HepG2 (cell line): Measurements from ENCODE around the gene KNCN.

Experiments
- BCL6 ChIP-seq: IDR thresholded peaks from 2 replicates; pipeline ENCODE4 v1.6.1; 2016; ENCODE audit warnings: missing genetic modification reagents, missing compliant biosample characterization
- CEBPB ChIP-seq: IDR thresholded peaks from 2 replicates; pipeline ENCODE4 v1.6.1; 2011; ENCODE audit warnings: low read depth, low read length, improper control_type of control experiment, borderline replicate concordance
- HDAC6 ChIP-seq: fragments of 200-600 bp; sonication (generic); IDR thresholded peaks from 2 replicates; pipeline ENCODE4 v1.7.0; 2017; ENCODE audit warnings: mild to moderate bottlenecking, antibody characterized with exemption, low read length, low read depth
- JUND ChIP-seq: sonication (generic); formaldehyde crosslinking; IDR thresholded peaks from 2 replicates; pipeline ENCODE4 v1.8.0; 2022; ENCODE audit warnings: mild to moderate bottlenecking, missing genetic modification reagents
- MYC ChIP-seq: sonication (generic); formaldehyde crosslinking; IDR thresholded peaks from 2 replicates; pipeline ENCODE4 v1.9.0; 2021; ENCODE audit warnings: missing genetic modification reagents, borderline replicate concordance
- TAF1 ChIP-seq: sonication (generic); formaldehyde crosslinking; IDR thresholded peaks from 2 replicates; pipeline ENCODE4 v1.4.0; 2020; ENCODE audit warnings: missing genetic modification reagents
- ZFP36L2 ChIP-seq: sonication (generic); formaldehyde crosslinking; IDR thresholded peaks from 2 replicates; pipeline ENCODE4 v1.4.0; 2020; ENCODE audit warnings: missing genetic modification reagents
- ZKSCAN1 ChIP-seq: fragments of 150-350 bp; IDR thresholded peaks from 2 replicates; pipeline ENCODE4 v1.6.1; 2014; ENCODE audit warnings: low read length
- ZNF33B ChIP-seq: sonication (generic); formaldehyde crosslinking; IDR thresholded peaks from 2 replicates; pipeline ENCODE4 v1.5.1; 2020; ENCODE audit warnings: mild to moderate bottlenecking, missing genetic modification reagents
- ZNF567 ChIP-seq: sonication (generic); formaldehyde crosslinking; IDR thresholded peaks from 2 replicates; pipeline ENCODE4 v1.8.1; 2023; ENCODE audit warnings: mild to moderate bottlenecking, missing genetic modification reagents, borderline replicate concordance
- TF ChIP-seq, protein P1 (sequence below): IDR thresholded peaks from 2 replicates; pipeline ENCODE4 v1.6.1; 2016; ENCODE audit warnings: low read depth, borderline replicate concordance
- TF ChIP-seq, protein P2 (sequence below): sonication (generic); formaldehyde crosslinking; conservative IDR thresholded peaks from 2 replicates; pipeline ENCODE4 v1.4.0; 2020; ENCODE audit warnings: mild to moderate bottlenecking, missing genetic modification reagents, moderate library complexity
- TF ChIP-seq, protein P3 (sequence below): sonication (generic); formaldehyde crosslinking; IDR thresholded peaks from 2 replicates; pipeline ENCODE4 v1.5.0; 2020; ENCODE audit warnings: mild to moderate bottlenecking, missing genetic modification reagents, borderline replicate concordance
- TF ChIP-seq, protein P4 (sequence below): sonication (generic); formaldehyde crosslinking; IDR thresholded peaks from 2 replicates; pipeline ENCODE4 v1.8.0; 2022; ENCODE audit warnings: mild to moderate bottlenecking, missing genetic modification reagents; ENCODE audit not compliant: insufficient replicate concordance

DNA sequence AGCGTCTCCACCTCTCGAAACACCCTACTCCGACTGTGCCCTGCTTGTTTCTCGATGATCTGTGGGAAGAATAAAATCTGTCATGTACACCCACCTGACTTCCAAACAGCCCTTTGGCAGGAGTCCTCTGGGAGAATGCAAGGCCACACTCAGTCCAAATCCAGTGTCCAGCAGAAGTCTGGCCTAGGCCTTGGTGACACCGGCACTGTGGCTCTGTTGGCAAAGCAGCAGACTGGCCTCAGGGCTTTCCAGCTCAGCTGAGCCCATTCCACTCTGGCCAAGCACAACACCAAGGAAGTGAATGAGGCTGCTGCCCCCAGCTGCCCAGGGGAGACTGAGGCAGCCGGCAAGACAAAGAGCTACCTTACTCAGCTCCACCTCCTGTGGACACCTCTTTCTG is 25.1 kb upstream of the KNCN start:
- TF ChIP-seq, protein P1, sequence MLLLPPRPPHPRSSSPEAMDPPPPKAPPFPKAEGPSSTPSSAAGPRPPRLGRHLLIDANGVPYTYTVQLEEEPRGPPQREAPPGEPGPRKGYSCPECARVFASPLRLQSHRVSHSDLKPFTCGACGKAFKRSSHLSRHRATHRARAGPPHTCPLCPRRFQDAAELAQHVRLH = no peak
- TF ChIP-seq, protein P2, sequence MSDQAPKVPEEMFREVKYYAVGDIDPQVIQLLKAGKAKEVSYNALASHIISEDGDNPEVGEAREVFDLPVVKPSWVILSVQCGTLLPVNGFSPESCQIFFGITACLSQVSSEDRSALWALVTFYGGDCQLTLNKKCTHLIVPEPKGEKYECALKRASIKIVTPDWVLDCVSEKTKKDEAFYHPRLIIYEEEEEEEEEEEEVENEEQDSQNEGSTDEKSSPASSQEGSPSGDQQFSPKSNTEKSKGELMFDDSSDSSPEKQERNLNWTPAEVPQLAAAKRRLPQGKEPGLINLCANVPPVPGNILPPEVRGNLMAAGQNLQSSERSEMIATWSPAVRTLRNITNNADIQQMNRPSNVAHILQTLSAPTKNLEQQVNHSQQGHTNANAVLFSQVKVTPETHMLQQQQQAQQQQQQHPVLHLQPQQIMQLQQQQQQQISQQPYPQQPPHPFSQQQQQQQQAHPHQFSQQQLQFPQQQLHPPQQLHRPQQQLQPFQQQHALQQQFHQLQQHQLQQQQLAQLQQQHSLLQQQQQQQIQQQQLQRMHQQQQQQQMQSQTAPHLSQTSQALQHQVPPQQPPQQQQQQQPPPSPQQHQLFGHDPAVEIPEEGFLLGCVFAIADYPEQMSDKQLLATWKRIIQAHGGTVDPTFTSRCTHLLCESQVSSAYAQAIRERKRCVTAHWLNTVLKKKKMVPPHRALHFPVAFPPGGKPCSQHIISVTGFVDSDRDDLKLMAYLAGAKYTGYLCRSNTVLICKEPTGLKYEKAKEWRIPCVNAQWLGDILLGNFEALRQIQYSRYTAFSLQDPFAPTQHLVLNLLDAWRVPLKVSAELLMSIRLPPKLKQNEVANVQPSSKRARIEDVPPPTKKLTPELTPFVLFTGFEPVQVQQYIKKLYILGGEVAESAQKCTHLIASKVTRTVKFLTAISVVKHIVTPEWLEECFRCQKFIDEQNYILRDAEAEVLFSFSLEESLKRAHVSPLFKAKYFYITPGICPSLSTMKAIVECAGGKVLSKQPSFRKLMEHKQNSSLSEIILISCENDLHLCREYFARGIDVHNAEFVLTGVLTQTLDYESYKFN = no peak
- TF ChIP-seq ZNF567 (CRISPR knock-in tag) = no peak
- TF ChIP-seq ZNF33B (CRISPR knock-in tag) = no peak
- no peak for TF ChIP-seq MYC
- no peak for TF ChIP-seq JUND (CRISPR knock-in tag)
- TF ChIP-seq TAF1 = no peak
- TF ChIP-seq ZFP36L2 (CRISPR knock-in tag) = no peak
- TF ChIP-seq, protein P3, sequence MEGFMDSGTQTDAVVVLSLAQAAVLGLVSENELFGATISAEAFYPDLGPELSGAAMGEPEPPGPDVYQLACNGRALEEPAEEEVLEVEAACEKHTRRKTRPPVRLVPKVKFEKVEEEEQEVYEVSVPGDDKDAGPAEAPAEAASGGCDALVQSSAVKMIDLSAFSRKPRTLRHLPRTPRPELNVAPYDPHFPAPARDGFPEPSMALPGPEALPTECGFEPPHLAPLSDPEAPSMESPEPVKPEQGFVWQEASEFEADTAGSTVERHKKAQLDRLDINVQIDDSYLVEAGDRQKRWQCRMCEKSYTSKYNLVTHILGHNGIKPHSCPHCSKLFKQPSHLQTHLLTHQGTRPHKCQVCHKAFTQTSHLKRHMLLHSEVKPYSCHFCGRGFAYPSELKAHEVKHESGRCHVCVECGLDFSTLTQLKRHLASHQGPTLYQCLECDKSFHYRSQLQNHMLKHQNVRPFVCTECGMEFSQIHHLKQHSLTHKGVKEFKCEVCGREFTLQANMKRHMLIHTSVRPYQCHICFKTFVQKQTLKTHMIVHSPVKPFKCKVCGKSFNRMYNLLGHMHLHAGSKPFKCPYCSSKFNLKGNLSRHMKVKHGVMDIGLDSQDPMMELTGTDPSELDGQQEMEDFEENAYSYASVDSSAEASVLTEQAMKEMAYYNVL = no peak
- TF ChIP-seq ZKSCAN1 = no peak
- TF ChIP-seq BCL6 (CRISPR knock-in tag) = no peak
- TF ChIP-seq HDAC6 = no peak
- TF ChIP-seq, protein P4, sequence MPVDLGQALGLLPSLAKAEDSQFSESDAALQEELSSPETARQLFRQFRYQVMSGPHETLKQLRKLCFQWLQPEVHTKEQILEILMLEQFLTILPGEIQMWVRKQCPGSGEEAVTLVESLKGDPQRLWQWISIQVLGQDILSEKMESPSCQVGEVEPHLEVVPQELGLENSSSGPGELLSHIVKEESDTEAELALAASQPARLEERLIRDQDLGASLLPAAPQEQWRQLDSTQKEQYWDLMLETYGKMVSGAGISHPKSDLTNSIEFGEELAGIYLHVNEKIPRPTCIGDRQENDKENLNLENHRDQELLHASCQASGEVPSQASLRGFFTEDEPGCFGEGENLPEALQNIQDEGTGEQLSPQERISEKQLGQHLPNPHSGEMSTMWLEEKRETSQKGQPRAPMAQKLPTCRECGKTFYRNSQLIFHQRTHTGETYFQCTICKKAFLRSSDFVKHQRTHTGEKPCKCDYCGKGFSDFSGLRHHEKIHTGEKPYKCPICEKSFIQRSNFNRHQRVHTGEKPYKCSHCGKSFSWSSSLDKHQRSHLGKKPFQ (CRISPR knock-in tag) = no peak
- TF ChIP-seq CEBPB = no peak
